Panc1 (cell line): ENCODE results near the gene PRTFDC1.

ENCODE experiments used
- POLR2AphosphoS5 ChIP-seq: IDR thresholded peaks from 2 replicates; pipeline ENCODE4 v1.6.1; 2012; ENCODE audit warnings: mild to moderate bottlenecking, low read depth, low read length, moderate library complexity
- TF ChIP-seq, protein P1 (sequence below): fragments of 450-650 bp; IDR thresholded peaks from 2 replicates; pipeline ENCODE4 v1.5.1; 2017; ENCODE audit warnings: mild to moderate bottlenecking

DNA sequence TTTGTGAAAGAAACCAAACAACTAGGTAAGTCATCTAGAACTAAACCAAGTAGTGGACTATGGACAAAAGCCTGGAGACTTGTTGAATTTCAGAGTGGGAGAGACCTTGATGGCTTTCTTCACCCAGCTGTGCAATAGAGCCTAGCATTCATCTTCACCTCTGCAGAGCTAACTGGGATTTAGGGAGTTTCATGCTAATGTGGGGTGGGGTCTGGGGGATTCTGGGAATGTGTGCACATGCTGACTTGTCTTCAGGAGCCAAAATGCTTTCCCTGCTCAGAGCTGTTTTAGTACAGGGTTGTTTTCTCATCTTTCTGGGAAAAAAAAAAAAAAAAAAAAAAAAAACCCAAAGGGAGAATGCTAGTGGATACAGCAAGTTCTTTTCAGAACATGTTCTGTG is 147.4 kb downstream of the PRTFDC1 start:
- TF ChIP-seq, protein P1, sequence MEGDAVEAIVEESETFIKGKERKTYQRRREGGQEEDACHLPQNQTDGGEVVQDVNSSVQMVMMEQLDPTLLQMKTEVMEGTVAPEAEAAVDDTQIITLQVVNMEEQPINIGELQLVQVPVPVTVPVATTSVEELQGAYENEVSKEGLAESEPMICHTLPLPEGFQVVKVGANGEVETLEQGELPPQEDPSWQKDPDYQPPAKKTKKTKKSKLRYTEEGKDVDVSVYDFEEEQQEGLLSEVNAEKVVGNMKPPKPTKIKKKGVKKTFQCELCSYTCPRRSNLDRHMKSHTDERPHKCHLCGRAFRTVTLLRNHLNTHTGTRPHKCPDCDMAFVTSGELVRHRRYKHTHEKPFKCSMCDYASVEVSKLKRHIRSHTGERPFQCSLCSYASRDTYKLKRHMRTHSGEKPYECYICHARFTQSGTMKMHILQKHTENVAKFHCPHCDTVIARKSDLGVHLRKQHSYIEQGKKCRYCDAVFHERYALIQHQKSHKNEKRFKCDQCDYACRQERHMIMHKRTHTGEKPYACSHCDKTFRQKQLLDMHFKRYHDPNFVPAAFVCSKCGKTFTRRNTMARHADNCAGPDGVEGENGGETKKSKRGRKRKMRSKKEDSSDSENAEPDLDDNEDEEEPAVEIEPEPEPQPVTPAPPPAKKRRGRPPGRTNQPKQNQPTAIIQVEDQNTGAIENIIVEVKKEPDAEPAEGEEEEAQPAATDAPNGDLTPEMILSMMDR = no peak
- no peak for TF ChIP-seq POLR2AphosphoS5
